CD14-positive monocyte (primary cell): ENCODE measurements around the gene SLC41A1. TPM values are rescaled to one million over a fixed set of nuclear protein-coding genes. Genes with fewer than 3 reads are reported as not detected.

ENCODE experiments used
- DNase-seq, 3 donors: peaks; one replicate each; pipeline ENCODE4 v3.0.0-alpha.2; 2011 to 2022
- H2AFZ ChIP-seq: 2 replicates; pipeline ENCODE4 v1.6.0; 2012; ENCODE audit warnings: mild to moderate bottlenecking, low read depth, low read length, inconsistent platforms; ENCODE audit not compliant: insufficient read depth, poor library complexity, severe bottlenecking
- H3K27ac ChIP-seq, 2 donors: 1 replicate in 1 of 2; 2 replicates in 1 of 2; pipeline ENCODE4 v1.5.1; 2012 to 2013; ENCODE audit warnings: low read length in 2 of 2, control low read depth in 1 of 2, inconsistent platforms in 1 of 2, low read depth in 1 of 2, mild to moderate bottlenecking in 1 of 2
- H3K27me3 ChIP-seq, 2 donors: one replicate each; pipeline versions ENCODE4 v1.6.0 to v1.6.1; 2011 to 2013; ENCODE audit warnings: low read length in 2 of 2; ENCODE audit not compliant: control insufficient read depth in 2 of 2, insufficient read depth in 2 of 2
- H3K36me3 ChIP-seq, 2 donors: replicated peaks in 1 of 2; 1 replicate in 1 of 2; 2 replicates in 1 of 2; pipeline versions ENCODE4 v1.5.1 to v1.6.1; 2012 to 2013; ENCODE audit warnings: low read length in 2 of 2, control low read depth in 1 of 2, inconsistent platforms in 1 of 2, mild to moderate bottlenecking in 1 of 2; ENCODE audit not compliant: insufficient read depth in 2 of 2, control insufficient read depth in 1 of 2
- H3K4me1 ChIP-seq, 2 donors: 1 replicate in 1 of 2; 2 replicates in 1 of 2; pipeline versions ENCODE4 v1.5.1 to v1.6.1; 2012 to 2013; ENCODE audit warnings: low read length in 2 of 2, control low read depth in 1 of 2, inconsistent platforms in 1 of 2, mild to moderate bottlenecking in 1 of 2, moderate library complexity in 1 of 2; ENCODE audit not compliant: insufficient read depth in 2 of 2, control insufficient read depth in 1 of 2
- H3K4me2 ChIP-seq: replicated peaks from 2 replicates; pipeline ENCODE3; 2012; ENCODE audit warnings: low read length, moderate library complexity, mild to moderate bottlenecking; ENCODE audit not compliant: poor library complexity, severe bottlenecking; ENCODE audit errors: extremely low read depth
- H3K4me3 ChIP-seq, 3 experiments: fragments of 200-600 bp in 1 of 3; sonication (generic) in 1 of 3; replicated peaks in 1 of 3; 1 replicate in 2 of 3; 2 replicates in 1 of 3; pipeline ENCODE4 v1.5.1; 2011 to 2013; ENCODE audit warnings: low read length in 3 of 3, mild to moderate bottlenecking in 3 of 3, control low read depth in 2 of 3, low read depth in 2 of 3, inconsistent platforms in 1 of 3, moderate library complexity in 1 of 3
- H3K79me2 ChIP-seq: 2 replicates; pipeline ENCODE4 v1.6.0; 2012; ENCODE audit warnings: mild to moderate bottlenecking, control low read depth, inconsistent platforms, low read length, moderate library complexity; ENCODE audit not compliant: insufficient read depth
- H3K9ac ChIP-seq: 2 replicates; pipeline ENCODE4 v1.6.0; 2017; ENCODE audit warnings: low read length, mild to moderate bottlenecking; ENCODE audit not compliant: insufficient read depth, poor library complexity, severe bottlenecking
- H3K9me3 ChIP-seq, 2 donors: replicated peaks in 1 of 2; 1 replicate in 1 of 2; 2 replicates in 1 of 2; pipeline versions ENCODE4 v1.5.1 to v1.6.1; 2012 to 2013; ENCODE audit warnings: low read length in 2 of 2, control low read depth in 1 of 2; ENCODE audit not compliant: control insufficient read depth in 1 of 2, insufficient read depth in 1 of 2
- H4K20me1 ChIP-seq: 2 replicates; pipeline ENCODE4 v1.6.0; 2012; ENCODE audit warnings: mild to moderate bottlenecking, low read length, control low read depth, moderate library complexity; ENCODE audit not compliant: insufficient read depth
- H3K27ac Mint-ChIP-seq, 7 donors: one replicate each; pipeline ENCODE4 v1.8.0; 2020; ENCODE audit warnings: mild to moderate bottlenecking in 7 of 7, mixed read lengths in 7 of 7, moderate library complexity in 6 of 7, inconsistent platforms in 2 of 7
- H3K27me3 Mint-ChIP-seq, 3 donors: one replicate each; pipeline ENCODE4 v1.8.0; 2021 to 2022; ENCODE audit warnings: low read depth in 3 of 3, mild to moderate bottlenecking in 3 of 3, mixed read lengths in 3 of 3, moderate library complexity in 3 of 3, inconsistent platforms in 1 of 3
- H3K36me3 Mint-ChIP-seq, 2 donors: one replicate each; pipeline ENCODE4 v1.8.0; 2020; ENCODE audit warnings: mixed read lengths in 2 of 2, inconsistent platforms in 1 of 2, mild to moderate bottlenecking in 1 of 2
- H3K4me1 Mint-ChIP-seq: one replicate; pipeline ENCODE4 v1.8.0; 2020; ENCODE audit warnings: mild to moderate bottlenecking, mixed read lengths
- H3K4me3 Mint-ChIP-seq, 2 donors: one replicate each; pipeline ENCODE4 v1.8.0; 2020; ENCODE audit warnings: mild to moderate bottlenecking in 2 of 2, mixed read lengths in 2 of 2, moderate library complexity in 1 of 2
- H3K9me3 Mint-ChIP-seq, 7 donors: one replicate each; pipeline ENCODE4 v1.8.0; 2020 to 2022; ENCODE audit warnings: mixed read lengths in 7 of 7, mild to moderate bottlenecking in 6 of 7, moderate library complexity in 6 of 7, inconsistent platforms in 2 of 7
- CTCF ChIP-seq: fragments of 200-600 bp; IDR thresholded peaks from one replicate; pipeline ENCODE4 v1.8.0; 2022; ENCODE audit warnings: antibody characterized with exemption, mild to moderate bottlenecking
- WGBS: methylation state at CpG from one replicate; pipeline ENCODE4 v1.1.5; 2013; ENCODE audit warnings: missing lambda C conversion rate; ENCODE audit not compliant: insufficient coverage; 5-methylcytosine and 5-hydroxymethylcytosine counted together
- intact Hi-C, 2 donors: fragments of 100-400 bp; cut with micrococcal nuclease; formaldehyde crosslinking; loops; one replicate each; pipeline versions ENCODE4 v1.15.0 to v1.15.1; 2023
- polyA plus RNA-seq, 3 donors: library from polyadenylated mRNA; depleted of rRNA in 1 of 3; unstranded in 2 of 3; stranded (reverse) in 1 of 3; fragments of 300-500 nt in 2 of 3; fragments of >200 nt in 1 of 3; fragmentation: Illumina TruSeq in 2 of 3; gene quantifications; 1 replicate in 2 of 3; 2 replicates in 1 of 3; pipeline ENCODE4 v1.2.3, GENCODE V29; 2012 to 2021

SLC41A1 gene
- polyA plus RNA-seq, 3 donors, result 0.54 to 2.3 (median 1.1) TPM

- H2AFZ ChIP-seq, result no peak overlapping the region
- no peaks in the 10 kb centered on the region for H3K9me3 ChIP-seq
- peaks cover 0 to 6% of the 10 kb centered on the region in 2 donors for H3K36me3 ChIP-seq
- TF ChIP-seq CTCF, result no peak
- no peak overlapping the region for H3K4me2 ChIP-seq
- H3K4me3 ChIP-seq, result no peak overlapping the region
- no peaks in the 10 kb centered on the region for H3K27me3 ChIP-seq
- Mint-ChIP-seq H3K36me3 (peaks cover 6 to 24% of the 10 kb centered on the region in 2 donors), H3K9me3 (no peaks in the 10 kb centered on the region), H3K4me3 (no peak overlapping the region), H3K27me3 (peaks cover 0 to 2% (median 0%) of the 10 kb centered on the region in 3 donors), H3K4me1 (no peaks in the 10 kb centered on the region), H3K27ac (no peak overlapping the region)
- no peaks in the 10 kb centered on the region for H4K20me1 ChIP-seq
- no peak overlapping the region for H3K9ac ChIP-seq
- intact Hi-C loops, result no loop called here
- DNase-seq, result no peak
- no peaks in the 10 kb centered on the region for H3K4me1 ChIP-seq
- no peaks in the 10 kb centered on the region for H3K79me2 ChIP-seq
- no peak overlapping the region for H3K27ac ChIP-seq
- WGBS, result no CpG with 5 or more reads among the region's 3 CpGs
Observed at GRCh38 chr1:205760606-205761005, 52.4 kb downstream of the SLC41A1 start.

- Histone ChIP-seq H3K27ac (no peak overlapping the region), H3K79me2 (no peaks in the 10 kb centered on the region), H2AFZ (no peak overlapping the region), H3K4me3 (no peak overlapping the region), H3K9me3 (no peaks in the 10 kb centered on the region), H3K9ac (no peak overlapping the region), H4K20me1 (no peaks in the 10 kb centered on the region), H3K4me1 (no peaks in the 10 kb centered on the region), H3K36me3 (no peaks in the 10 kb centered on the region), H3K27me3 (no peaks in the 10 kb centered on the region), H3K4me2 (no peak overlapping the region)
- peaks cover 3 to 13% of the 10 kb centered on the region in 2 donors for H3K36me3 Mint-ChIP-seq
- H3K4me3 Mint-ChIP-seq, result no peak overlapping the region
- no peaks in the 10 kb centered on the region for H3K9me3 Mint-ChIP-seq
- intact Hi-C loops, result no loop called here
- H3K27me3 Mint-ChIP-seq, result peaks cover 2 to 6% (median 2%) of the 10 kb centered on the region in 3 donors
- WGBS, result no CpG with 5 or more reads among the region's 3 CpGs
- no peak for DNase-seq
- no peak for TF ChIP-seq CTCF
- no peak overlapping the region for H3K27ac Mint-ChIP-seq
- no peaks in the 10 kb centered on the region for H3K4me1 Mint-ChIP-seq
Observed at GRCh38 chr1:205756552-205756951, 56.4 kb downstream of the SLC41A1 start.
